ENCODE measurements around the gene FAM120A.
"Not testable (repeated sequence)": the region's sequence is repeated elsewhere in the genome, so short reads cannot be mapped to it uniquely, and the experiment has no call there.

The FAM120A gene

GRCh38 chr9:93493949-93494348, 42.5 kb downstream of the FAM120A start:
- peaks cover 49% of the 10 kb centered on the region for H3K36me3 ChIP-seq (ENCODE audit: insufficient read depth, low read depth, low read length)
- H3K27me3 ChIP-seq (ENCODE audit: insufficient read depth, low read length), result no peaks in the 10 kb centered on the region
- H3K9ac ChIP-seq (ENCODE audit: low read depth, low read length), result no peak overlapping the region
- no peak overlapping the region for H3K27ac ChIP-seq (ENCODE audit: low read length)
- no peaks in the 10 kb centered on the region for H3K4me1 ChIP-seq (ENCODE audit: insufficient read depth, low read length)
- no peaks in the 10 kb centered on the region for H3K9me3 ChIP-seq (ENCODE audit: insufficient read depth, low read depth, low read length)
- H3K4me3 ChIP-seq (ENCODE audit: low read length), result no peak overlapping the region

DNA sequence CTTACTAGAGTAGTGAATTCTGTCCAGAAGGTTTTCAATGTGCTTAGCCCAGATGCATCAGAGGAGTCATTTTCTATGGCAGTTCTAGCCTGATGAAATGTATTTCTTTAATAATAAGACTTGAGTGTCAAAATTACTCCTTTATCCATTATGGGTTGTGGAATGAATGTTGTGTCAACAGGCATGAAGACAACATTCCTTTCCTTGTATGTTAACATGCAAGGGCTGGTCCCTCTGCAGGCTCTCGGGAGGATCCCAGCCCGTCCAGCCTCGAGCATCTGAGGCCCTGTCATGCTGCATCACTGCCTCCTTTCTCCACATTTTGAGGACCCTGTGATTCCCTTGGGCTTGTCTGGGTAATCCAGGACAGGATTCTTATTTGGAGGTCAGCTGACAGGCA, 44.8 kb downstream of the FAM120A start:
- H3K36me3 ChIP-seq (ENCODE audit: insufficient read depth, low read depth, low read length), result peaks cover 72% of the 10 kb centered on the region
- H3K27ac ChIP-seq (ENCODE audit: low read length), result no peak overlapping the region
- no peaks in the 10 kb centered on the region for H3K4me1 ChIP-seq (ENCODE audit: insufficient read depth, low read length)
- H3K4me3 ChIP-seq (ENCODE audit: low read length), result no peak overlapping the region
- no peaks in the 10 kb centered on the region for H3K9me3 ChIP-seq (ENCODE audit: insufficient read depth, low read depth, low read length)
- no peaks in the 10 kb centered on the region for H3K27me3 ChIP-seq (ENCODE audit: insufficient read depth, low read length)
- no peak overlapping the region for H3K9ac ChIP-seq (ENCODE audit: low read depth, low read length)

- Histone ChIP-seq H3K36me3 (ENCODE audit: insufficient read depth, low read depth, low read length) (peaks cover 72% of the 10 kb centered on the region), H3K27ac (ENCODE audit: low read length) (no peak overlapping the region), H3K4me3 (ENCODE audit: low read length) (no peak overlapping the region)
Observed at GRCh38 chr9:93500571-93501298, 49.2 kb downstream of the FAM120A start.

GRCh38 chr9:93501406-93501805, 49.9 kb downstream of the FAM120A start:
- no peaks in the 10 kb centered on the region for H3K9me3 ChIP-seq (ENCODE audit: insufficient read depth, low read depth, low read length)
- H3K36me3 ChIP-seq (ENCODE audit: insufficient read depth, low read depth, low read length), result peaks cover 66% of the 10 kb centered on the region
- H3K27me3 ChIP-seq (ENCODE audit: insufficient read depth, low read length), result no peaks in the 10 kb centered on the region
- no peak overlapping the region for H3K9ac ChIP-seq (ENCODE audit: low read depth, low read length)
- H3K27ac ChIP-seq (ENCODE audit: low read length), result no peak overlapping the region
- no peaks in the 10 kb centered on the region for H3K4me1 ChIP-seq (ENCODE audit: insufficient read depth, low read length)
- no peak overlapping the region for H3K4me3 ChIP-seq (ENCODE audit: low read length)

More at GRCh38 chr9:93500571-93501298, 49.2 kb downstream of the FAM120A start:
- no peaks in the 10 kb centered on the region for H3K4me1 ChIP-seq (ENCODE audit: insufficient read depth, low read length)
- no peak overlapping the region for H3K9ac ChIP-seq (ENCODE audit: low read depth, low read length)
- no peaks in the 10 kb centered on the region for H3K9me3 ChIP-seq (ENCODE audit: insufficient read depth, low read depth, low read length)
- no peaks in the 10 kb centered on the region for H3K27me3 ChIP-seq (ENCODE audit: insufficient read depth, low read length)

GRCh38 chr9:93503381-93503780, 51.9 kb downstream of the FAM120A start:
- Histone ChIP-seq H3K27ac (ENCODE audit: low read length) (no peak overlapping the region), H3K4me1 (ENCODE audit: insufficient read depth, low read length) (no peaks in the 10 kb centered on the region), H3K9me3 (ENCODE audit: insufficient read depth, low read depth, low read length) (no peaks in the 10 kb centered on the region), H3K27me3 (ENCODE audit: insufficient read depth, low read length) (no peaks in the 10 kb centered on the region), H3K9ac (ENCODE audit: low read depth, low read length) (no peak overlapping the region), H3K4me3 (ENCODE audit: low read length) (no peak overlapping the region), H3K36me3 (ENCODE audit: insufficient read depth, low read depth, low read length) (peaks cover 47% of the 10 kb centered on the region)

DNA sequence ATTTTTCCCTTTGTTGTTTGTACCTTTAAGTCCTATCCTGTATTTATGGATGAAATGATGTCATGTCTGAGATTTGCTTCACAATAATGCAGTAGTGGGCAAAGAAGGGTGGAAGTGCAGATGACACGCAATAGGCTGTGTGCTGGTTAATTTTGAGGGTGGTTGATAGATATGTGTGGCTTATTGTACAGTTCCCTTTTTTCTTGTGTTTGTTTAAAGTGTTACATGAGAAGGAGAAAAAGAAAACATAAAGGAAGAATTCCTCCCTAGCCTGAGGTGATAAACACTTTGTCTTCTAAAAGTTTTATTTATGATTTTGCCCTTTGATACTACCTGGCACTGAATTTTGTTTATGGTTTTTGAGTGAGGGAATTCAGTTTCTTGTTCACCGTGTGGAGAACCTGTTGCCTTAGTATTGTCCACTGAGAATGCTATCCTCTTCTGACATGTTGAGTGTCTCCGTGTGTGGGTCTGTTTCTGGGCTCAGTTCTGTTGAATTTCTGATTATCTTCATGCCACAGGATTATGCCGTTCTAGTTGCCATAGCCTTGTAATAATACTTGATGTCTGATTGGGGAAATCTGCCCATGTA, 54.2 kb downstream of the FAM120A start:
- Histone ChIP-seq H3K36me3 (ENCODE audit: insufficient read depth, low read depth, low read length) (peaks cover 28% of the 10 kb centered on the region), H3K4me1 (ENCODE audit: insufficient read depth, low read length) (peaks cover 3% of the 10 kb centered on the region; the same call in 1 of the 2 replicates), H3K4me3 (ENCODE audit: low read length) (no peak overlapping the region), H3K9me3 (ENCODE audit: insufficient read depth, low read depth, low read length) (no peaks in the 10 kb centered on the region), H3K9ac (ENCODE audit: low read depth, low read length) (no peak overlapping the region), H3K27ac (ENCODE audit: low read length) (no peak overlapping the region), H3K27me3 (ENCODE audit: insufficient read depth, low read length) (no peaks in the 10 kb centered on the region)

GRCh38 chr9:93507768-93508167, 56.3 kb downstream of the FAM120A start:
- Histone ChIP-seq H3K9ac (ENCODE audit: low read depth, low read length) (no peak overlapping the region), H3K36me3 (ENCODE audit: insufficient read depth, low read depth, low read length) (peaks cover 10% of the 10 kb centered on the region; the same call in 1 of the 2 replicates), H3K4me1 (ENCODE audit: insufficient read depth, low read length) (peaks cover 3% of the 10 kb centered on the region; the same call in 1 of the 2 replicates), H3K27me3 (ENCODE audit: insufficient read depth, low read length) (no peaks in the 10 kb centered on the region), H3K4me3 (ENCODE audit: low read length) (no peak overlapping the region), H3K27ac (ENCODE audit: low read length) (no peak overlapping the region), H3K9me3 (ENCODE audit: insufficient read depth, low read depth, low read length) (no peaks in the 10 kb centered on the region)

DNA sequence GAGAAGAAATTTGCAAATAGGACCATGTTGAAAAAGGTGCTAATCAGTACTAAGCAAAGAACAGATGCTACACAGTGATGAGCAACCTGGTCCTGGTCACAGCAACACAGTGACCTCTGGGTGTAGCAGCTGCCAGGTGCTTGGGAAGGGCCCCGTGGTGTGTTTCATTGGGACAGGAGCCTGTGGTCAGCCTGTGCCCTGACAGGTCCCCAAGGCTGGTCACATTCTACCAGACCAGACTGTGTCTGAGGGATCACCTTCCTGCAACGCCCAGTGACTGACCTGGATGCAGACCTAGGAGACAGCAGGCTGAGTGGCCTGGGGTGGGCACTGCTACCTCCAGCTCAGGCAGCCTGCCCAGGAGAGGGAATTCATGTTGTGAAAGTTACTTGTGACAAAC, 56.7 kb downstream of the FAM120A start:
- Histone ChIP-seq H3K27ac (ENCODE audit: low read length) (no peak overlapping the region), H3K27me3 (ENCODE audit: insufficient read depth, low read length) (no peaks in the 10 kb centered on the region), H3K4me3 (ENCODE audit: low read length) (no peak overlapping the region)

DNA sequence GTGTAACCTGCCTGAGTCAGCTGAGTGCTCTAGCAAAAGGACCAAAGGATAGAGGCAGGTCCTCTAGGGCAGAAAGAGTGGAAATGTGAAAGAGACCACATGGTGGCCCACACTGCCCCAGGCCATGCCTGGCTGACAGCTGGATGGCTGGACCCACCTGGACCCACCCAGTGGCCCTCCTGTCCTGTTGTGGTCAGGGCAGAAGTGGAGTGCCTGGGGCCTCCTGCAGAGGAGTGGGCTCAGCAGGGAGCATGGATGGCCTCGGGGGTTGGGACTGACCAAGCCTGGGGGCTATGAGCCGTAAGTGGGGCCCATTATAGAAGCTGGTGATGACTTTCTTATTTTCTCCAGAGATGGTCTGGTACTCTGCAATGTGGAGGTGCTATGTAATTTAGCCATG, 57.6 kb downstream of the FAM120A start:
- H3K36me3 ChIP-seq (ENCODE audit: insufficient read depth, low read depth, low read length), result peaks cover 3% of the 10 kb centered on the region; the same call in 1 of the 2 replicates
- no peak overlapping the region for H3K27ac ChIP-seq (ENCODE audit: low read length)
- no peak overlapping the region for H3K4me3 ChIP-seq (ENCODE audit: low read length)
- H3K27me3 ChIP-seq (ENCODE audit: insufficient read depth, low read length), result no peaks in the 10 kb centered on the region
- no peak overlapping the region for H3K9ac ChIP-seq (ENCODE audit: low read depth, low read length)
- peaks cover 3% of the 10 kb centered on the region; the same call in 1 of the 2 replicates for H3K4me1 ChIP-seq (ENCODE audit: insufficient read depth, low read length)
- no peaks in the 10 kb centered on the region for H3K9me3 ChIP-seq (ENCODE audit: insufficient read depth, low read depth, low read length)

More for the DNA sequence above, 56.7 kb downstream of the FAM120A start:
- Histone ChIP-seq H3K9me3 (ENCODE audit: insufficient read depth, low read depth, low read length) (no peaks in the 10 kb centered on the region), H3K36me3 (ENCODE audit: insufficient read depth, low read depth, low read length) (peaks cover 6% of the 10 kb centered on the region; the same call in 1 of the 2 replicates), H3K4me1 (ENCODE audit: insufficient read depth, low read length) (peaks cover 3% of the 10 kb centered on the region; the same call in 1 of the 2 replicates), H3K9ac (ENCODE audit: low read depth, low read length) (no peak overlapping the region)

GRCh38 chr9:93510041-93510440, 58.6 kb downstream of the FAM120A start:
- no peaks in the 10 kb centered on the region for H3K9me3 ChIP-seq (ENCODE audit: insufficient read depth, low read depth, low read length)
- peaks cover 3% of the 10 kb centered on the region; the same call in 1 of the 2 replicates for H3K36me3 ChIP-seq (ENCODE audit: insufficient read depth, low read depth, low read length)
- peaks cover 3% of the 10 kb centered on the region; the same call in 1 of the 2 replicates for H3K4me1 ChIP-seq (ENCODE audit: insufficient read depth, low read length)
- no peak overlapping the region for H3K9ac ChIP-seq (ENCODE audit: low read depth, low read length)
- H3K27ac ChIP-seq (ENCODE audit: low read length), result no peak overlapping the region
- no peak overlapping the region for H3K4me3 ChIP-seq (ENCODE audit: low read length)
- no peaks in the 10 kb centered on the region for H3K27me3 ChIP-seq (ENCODE audit: insufficient read depth, low read length)

DNA sequence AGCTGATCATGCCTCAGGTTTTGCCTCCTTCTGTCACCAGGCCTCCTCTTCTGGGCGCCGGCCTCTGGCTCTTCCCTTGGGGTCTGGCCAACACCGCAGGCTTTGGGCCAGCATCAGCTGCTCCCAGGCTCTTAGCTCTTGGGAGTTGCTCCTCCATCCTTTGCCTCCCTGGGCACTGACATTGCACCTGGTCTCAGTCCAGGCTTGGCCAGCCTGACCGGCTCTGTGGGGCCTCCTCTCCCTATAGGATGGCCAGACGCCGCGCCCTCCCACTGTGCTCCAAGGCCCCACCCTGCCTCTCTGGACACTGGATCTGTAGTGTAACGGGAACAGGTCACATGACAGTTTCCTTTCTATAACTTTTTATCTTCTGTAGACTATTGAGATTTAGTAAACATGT, 59.7 kb downstream of the FAM120A start:
- H3K36me3 ChIP-seq (ENCODE audit: insufficient read depth, low read depth, low read length); H3K27ac ChIP-seq (ENCODE audit: low read length); H3K4me3 ChIP-seq (ENCODE audit: low read length); H3K9me3 ChIP-seq (ENCODE audit: insufficient read depth, low read depth, low read length); H3K4me1 ChIP-seq (ENCODE audit: insufficient read depth, low read length); H3K27me3 ChIP-seq (ENCODE audit: insufficient read depth, low read length); H3K9ac ChIP-seq (ENCODE audit: low read depth, low read length): not testable (repeated sequence)
